SK-N-MC (cell line): ENCODE measurements around the gene TLN1.

Experiments
- EZH2 ChIP-seq: fragments of 200-600 bp; sonication (generic); IDR thresholded peaks from one replicate; pipeline ENCODE4 v1.6.1; 2017; ENCODE audit warnings: antibody characterized with exemption
- POLR2AphosphoS5 ChIP-seq: IDR thresholded peaks from 2 replicates; pipeline ENCODE4 v1.6.1; 2012; ENCODE audit warnings: mild to moderate bottlenecking, low read depth, low read length, borderline replicate concordance

DNA sequence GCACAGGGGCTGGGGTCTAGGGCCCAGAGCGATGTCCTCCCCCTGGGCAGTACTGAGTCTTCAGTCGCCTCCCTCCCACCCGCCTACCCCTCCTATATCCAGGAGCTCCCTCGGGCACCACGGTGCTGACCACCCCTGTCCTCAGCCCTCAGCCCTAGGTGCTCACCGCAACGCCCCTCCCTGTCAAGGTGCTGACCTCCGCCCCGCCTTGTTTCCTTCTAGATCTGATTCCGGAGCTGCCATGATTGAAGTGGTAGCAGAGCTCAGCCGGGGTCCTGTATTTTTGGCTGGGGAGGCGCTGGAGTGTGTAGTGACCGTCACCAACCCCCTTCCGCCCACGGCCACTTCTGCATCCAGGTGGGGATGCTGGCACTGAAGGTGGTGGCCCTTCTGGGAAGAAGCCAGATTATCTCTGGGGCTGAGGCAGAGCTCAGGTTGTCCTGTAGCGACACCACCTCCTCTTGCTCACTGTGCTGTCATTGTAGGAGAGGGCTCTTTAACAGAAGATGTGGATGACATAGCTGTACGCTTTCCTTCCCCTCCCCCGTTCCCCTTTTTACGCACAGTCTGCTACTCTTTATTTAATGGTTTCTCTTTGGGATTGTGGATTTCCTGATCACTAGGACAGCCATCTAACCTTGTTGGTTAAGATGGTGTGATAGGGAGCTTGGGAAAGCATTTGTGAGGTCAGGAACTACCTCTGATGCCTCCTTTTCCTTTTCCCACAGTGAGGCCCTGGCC lies 17.7 kb upstream of the TLN1 start:
- TF ChIP-seq POLR2AphosphoS5 (no peak), EZH2 (no peak)
